Mammary epithelial cell (primary cell): ENCODE data around the gene NUP58.

Experiments used
- EZH2 ChIP-seq: IDR thresholded peaks from 2 replicates; pipeline ENCODE4 v1.6.1; 2012; ENCODE audit warnings: low read length, inconsistent platforms, borderline replicate concordance
- TF ChIP-seq, protein P1 (sequence below), 2 donors: IDR thresholded peaks in 1 of 2; conservative IDR thresholded peaks in 1 of 2; 2 replicates each; pipeline ENCODE4 v1.5.1; 2011 to 2012; ENCODE audit warnings: inconsistent platforms in 2 of 2, low read length in 2 of 2, mild to moderate bottlenecking in 2 of 2, control low read depth in 1 of 2, low read depth in 1 of 2; ENCODE audit not compliant: insufficient read depth in 1 of 2; ENCODE audit errors: extremely low read depth in 1 of 2

DNA sequence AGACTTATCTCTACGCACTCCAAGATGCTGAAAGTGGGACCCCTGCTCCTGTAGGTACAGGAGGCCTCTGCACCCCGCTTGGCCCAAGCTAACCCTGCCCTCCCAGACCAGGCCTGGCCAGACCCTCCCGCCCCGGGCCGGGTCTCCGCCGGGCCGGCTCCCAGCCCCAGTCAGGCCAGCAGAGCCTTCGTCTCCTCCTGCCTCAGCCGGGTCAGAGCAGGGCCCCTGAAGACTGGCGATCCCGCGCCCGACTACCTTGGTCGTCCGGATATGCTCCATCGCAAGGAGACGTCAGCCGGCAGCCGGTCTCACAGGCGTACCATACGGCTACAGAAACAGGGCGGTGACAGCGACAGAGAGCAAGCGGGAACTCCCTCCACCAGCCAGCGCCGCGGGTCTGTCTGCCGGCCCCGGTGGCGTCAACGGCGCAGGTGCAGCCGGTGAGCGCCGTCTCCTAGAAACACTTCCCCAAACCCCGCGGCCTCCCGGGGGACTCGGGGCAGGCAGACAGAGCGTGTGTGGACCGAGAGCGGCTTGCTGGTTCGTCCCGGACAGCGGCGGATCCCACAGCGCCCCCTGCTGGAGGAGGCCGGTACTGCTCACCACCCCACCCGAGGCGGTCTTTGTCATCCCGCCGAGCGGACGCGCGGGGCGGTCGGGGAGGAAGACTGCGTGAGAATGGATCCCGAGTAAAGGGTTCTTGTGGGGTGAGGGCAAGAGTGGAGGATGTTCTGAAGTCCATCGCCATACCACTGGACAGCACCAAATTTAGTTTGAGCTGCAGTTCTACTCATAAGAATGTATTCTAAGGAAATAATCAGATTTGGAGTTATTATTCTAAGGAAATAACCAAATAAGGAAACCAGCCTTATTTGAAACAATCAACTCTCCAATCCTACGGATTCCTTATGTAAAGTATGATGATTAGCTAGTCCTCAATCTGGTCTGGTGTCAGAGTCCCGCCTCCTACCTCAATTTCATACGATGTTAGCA lies 14.2 kb upstream of the NUP58 start, which contains the start of gene MTMR6:
- TF ChIP-seq, protein P1, sequence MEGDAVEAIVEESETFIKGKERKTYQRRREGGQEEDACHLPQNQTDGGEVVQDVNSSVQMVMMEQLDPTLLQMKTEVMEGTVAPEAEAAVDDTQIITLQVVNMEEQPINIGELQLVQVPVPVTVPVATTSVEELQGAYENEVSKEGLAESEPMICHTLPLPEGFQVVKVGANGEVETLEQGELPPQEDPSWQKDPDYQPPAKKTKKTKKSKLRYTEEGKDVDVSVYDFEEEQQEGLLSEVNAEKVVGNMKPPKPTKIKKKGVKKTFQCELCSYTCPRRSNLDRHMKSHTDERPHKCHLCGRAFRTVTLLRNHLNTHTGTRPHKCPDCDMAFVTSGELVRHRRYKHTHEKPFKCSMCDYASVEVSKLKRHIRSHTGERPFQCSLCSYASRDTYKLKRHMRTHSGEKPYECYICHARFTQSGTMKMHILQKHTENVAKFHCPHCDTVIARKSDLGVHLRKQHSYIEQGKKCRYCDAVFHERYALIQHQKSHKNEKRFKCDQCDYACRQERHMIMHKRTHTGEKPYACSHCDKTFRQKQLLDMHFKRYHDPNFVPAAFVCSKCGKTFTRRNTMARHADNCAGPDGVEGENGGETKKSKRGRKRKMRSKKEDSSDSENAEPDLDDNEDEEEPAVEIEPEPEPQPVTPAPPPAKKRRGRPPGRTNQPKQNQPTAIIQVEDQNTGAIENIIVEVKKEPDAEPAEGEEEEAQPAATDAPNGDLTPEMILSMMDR (conservative IDR thresholded peaks at IDR 0.05 in 1 of 2, IDR thresholded peaks at IDR 0.05 in 1 of 2; ENCODE audit: extremely low read depth in 1 of 2, insufficient read depth in 1 of 2, low read depth in 1 of 2, low read length in 2 of 2): peak; percentile 85 to 99
- no peak for TF ChIP-seq EZH2
